Skeletal muscle cell (primary cell): Measurements from ENCODE around the gene MRM1.

Source experiments
- DNase-seq: peaks from one replicate; pipeline ENCODE4 v3.0.0-alpha.2; 2010; ENCODE audit warnings: low read depth
- H3K4me3 ChIP-seq: 2 replicates; pipeline ENCODE4 v1.5.1; 2011; ENCODE audit warnings: low read depth, mild to moderate bottlenecking, control low read depth, low read length, moderate library complexity

The MRM1 gene

GRCh38 chr17:36657763-36658490 lies 56.5 kb downstream of the MRM1 start:
- no peak for DNase-seq
- H3K4me3 ChIP-seq, result peak overlapping the region; percentile 40
